Skin of body (tissue), 2 donors: Measurements from ENCODE around the gene AZU1. TPM values are rescaled to one million over a fixed set of nuclear protein-coding genes. Genes with fewer than 3 reads are reported as not detected.
"Not testable (repeated sequence)": the region's sequence is repeated elsewhere in the genome, so short reads cannot be mapped to it uniquely, and the experiment has no call there.

ENCODE experiments used
- DNase-seq: peaks from one replicate; lab custom pipeline; 2025; lab: John Stamatoyannopoulos, UW
- total RNA-seq: library from RNA; depleted of rRNA; stranded (reverse); fragments of >200 nt; gene quantifications from one replicate; pipeline ENCODE4 v1.2.3, GENCODE V29; 2014

The AZU1 gene
- total RNA-seq, 1 donor from 2014 or later = 12.8 TPM

GRCh38 chr19:808423-808775, 19.2 kb upstream of the AZU1 start:
- no peak for DNase-seq

GRCh38 chr19:810077-810855, 17.4 kb upstream of the AZU1 start:
- no peak for DNase-seq

- DNase-seq = no peak
Observed at GRCh38 chr19:810883-811489, 16.7 kb upstream of the AZU1 start.

- no peak for DNase-seq
Observed at GRCh38 chr19:811506-812048, 16.1 kb upstream of the AZU1 start.

- DNase-seq = no peak
Observed at GRCh38 chr19:812049-812746, 15.4 kb upstream of the AZU1 start.

- DNase-seq = no peak
Observed at GRCh38 chr19:812747-813218, 14.9 kb upstream of the AZU1 start.

- no peak for DNase-seq
Observed at GRCh38 chr19:813219-814151, 14.2 kb upstream of the AZU1 start.

GRCh38 chr19:814152-815078, 13.2 kb upstream of the AZU1 start:
- DNase-seq = no peak

- no peak for DNase-seq
Observed at GRCh38 chr19:815079-815774, 12.4 kb upstream of the AZU1 start.

- no peak for DNase-seq
Observed at GRCh38 chr19:815775-816499, 11.7 kb upstream of the AZU1 start.

- no peak for DNase-seq
Observed at GRCh38 chr19:816500-816857, 11.2 kb upstream of the AZU1 start.

GRCh38 chr19:820212-820611, 7.4 kb upstream of the AZU1 start:
- DNase-seq = not testable (repeated sequence)

GRCh38 chr19:821231-821824, 6.3 kb upstream of the AZU1 start:
- no peak for DNase-seq

- DNase-seq = no peak
Observed at GRCh38 chr19:821825-822503, 5.7 kb upstream of the AZU1 start, which contains the start of gene PLPPR3. TSS of gene PLPPR3 (minus strand) at chr19:821955. CDS start at chr19:821559, 396 bp downstream.

GRCh38 chr19:823565-824121, 4.0 kb upstream of the AZU1 start:
- no peak for DNase-seq

- DNase-seq = no peak
Observed at GRCh38 chr19:824885-825284, 2.8 kb upstream of the AZU1 start.

GRCh38 chr19:825897-826644, 1.6 kb upstream of the AZU1 start:
- no peak for DNase-seq
